Measurements from ENCODE around the gene CSN3.

Gene CSN3

GRCh38 chr4:70297576-70297975 lies 55.2 kb downstream of the CSN3 start:
- no peak for DNase-seq

GRCh38 chr4:70298051-70298450 lies 55.7 kb downstream of the CSN3 start:
- no peak for DNase-seq

GRCh38 chr4:70299643-70300042 lies 57.2 kb downstream of the CSN3 start:
- DNase-seq = no peak

- no peak for DNase-seq
Measured at GRCh38 chr4:70300215-70300614, 57.8 kb downstream of the CSN3 start.
